HT1080 (cell line): Measurements from ENCODE around the gene GNG4. TPM values are rescaled to one million over a fixed set of nuclear protein-coding genes. Genes with fewer than 3 reads are reported as not detected.
A peak's percentile ranks its signal among the peaks of the same experiment; 100 is the strongest.

Experiments used
- DNase-seq: peaks from one replicate; pipeline ENCODE4 v3.0.0-alpha.2; 2015; ENCODE audit warnings: low read depth
- polyA plus RNA-seq, 2 experiments: library from polyadenylated mRNA; depleted of rRNA; stranded (reverse); fragments of >200 nt; gene quantifications; 2 replicates each; pipeline ENCODE4 v1.2.3, GENCODE V29; 2015
- total RNA-seq: library from RNA; depleted of rRNA; stranded (reverse); fragments of >200 nt; shearing (Covaris generic); gene quantifications from 2 replicates; pipeline ENCODE4 v1.2.3, GENCODE V29; 2014; rRNA removed

Gene GNG4
- 2.0 and 2.9 TPM in 2 replicates for total RNA-seq
- polyA plus RNA-seq (2015; cell fraction: cytosol; rRNA removed): 6.6 and 7.1 TPM in 2 replicates
- 1.1 and 1.4 TPM in 2 replicates for polyA plus RNA-seq (2015; cell fraction: nucleus; rRNA removed)

- DNase-seq: no peak
Measured at GRCh38 chr1:235649368-235650163, at the start of gene GNG4. GNG4 (minus strand) TSS chr1:235649784; CDS start chr1:235583838, 65,946 bp downstream.

- no peak for DNase-seq
Measured at GRCh38 chr1:235697508-235697907, 47.9 kb upstream of the GNG4 start.

- no peak for DNase-seq
Measured at GRCh38 chr1:235689356-235689755, 39.8 kb upstream of the GNG4 start.

GRCh38 chr1:235688096-235688495 is 38.5 kb upstream of the GNG4 start:
- no peak for DNase-seq

GRCh38 chr1:235683653-235684052 is 34.1 kb upstream of the GNG4 start:
- DNase-seq: no peak

- DNase-seq: no peak
Measured at GRCh38 chr1:235682216-235682615, 32.6 kb upstream of the GNG4 start.

- no peak for DNase-seq
Measured at GRCh38 chr1:235679644-235680043, 30.1 kb upstream of the GNG4 start.

- DNase-seq: no peak
Measured at GRCh38 chr1:235679005-235679404, 29.4 kb upstream of the GNG4 start.

GRCh38 chr1:235675152-235675890 is 25.7 kb upstream of the GNG4 start:
- DNase-seq: peak; percentile 11

GRCh38 chr1:235673981-235674380 is 24.4 kb upstream of the GNG4 start:
- DNase-seq: no peak

GRCh38 chr1:235671992-235672391 is 22.4 kb upstream of the GNG4 start:
- DNase-seq: no peak

GRCh38 chr1:235670157-235670776 is 20.7 kb upstream of the GNG4 start:
- no peak for DNase-seq

- DNase-seq: no peak
Measured at GRCh38 chr1:235669277-235669676, 19.7 kb upstream of the GNG4 start.

- DNase-seq: no peak
Measured at GRCh38 chr1:235663628-235664027, 14.0 kb upstream of the GNG4 start.

- no peak for DNase-seq
Measured at GRCh38 chr1:235661568-235661967, 12.0 kb upstream of the GNG4 start.

GRCh38 chr1:235659186-235659771 is 9.7 kb upstream of the GNG4 start:
- DNase-seq: no peak

- DNase-seq: no peak
Measured at GRCh38 chr1:235657747-235658526, 8.4 kb upstream of the GNG4 start.

- DNase-seq: no peak
Measured at GRCh38 chr1:235657269-235657668, 7.7 kb upstream of the GNG4 start.

- no peak for DNase-seq
Measured at GRCh38 chr1:235652364-235652763, 2.8 kb upstream of the GNG4 start.

GRCh38 chr1:235651170-235651806 is 1.7 kb upstream of the GNG4 start:
- DNase-seq: no peak
